SU-DHL-6 (cell line): ENCODE results near the gene BRD9.

Source experiments
- CTCF ChIP-seq: fragments of 200-600 bp; sonication (generic); IDR thresholded peaks from one replicate; pipeline ENCODE4 v1.5.1; 2017; ENCODE audit warnings: antibody characterized with exemption, mild to moderate bottlenecking, low read length, moderate library complexity; ENCODE audit not compliant: insufficient read depth, poor library complexity, severe bottlenecking
- EZH2phosphoT487 ChIP-seq: fragments of 200-600 bp; sonication (generic), shearing (Covaris generic); conservative IDR thresholded peaks from 2 replicates; pipeline ENCODE4 v1.6.1; 2018; ENCODE audit warnings: mild to moderate bottlenecking, antibody characterized with exemption, low read length, moderate library complexity, mixed read lengths

DNA sequence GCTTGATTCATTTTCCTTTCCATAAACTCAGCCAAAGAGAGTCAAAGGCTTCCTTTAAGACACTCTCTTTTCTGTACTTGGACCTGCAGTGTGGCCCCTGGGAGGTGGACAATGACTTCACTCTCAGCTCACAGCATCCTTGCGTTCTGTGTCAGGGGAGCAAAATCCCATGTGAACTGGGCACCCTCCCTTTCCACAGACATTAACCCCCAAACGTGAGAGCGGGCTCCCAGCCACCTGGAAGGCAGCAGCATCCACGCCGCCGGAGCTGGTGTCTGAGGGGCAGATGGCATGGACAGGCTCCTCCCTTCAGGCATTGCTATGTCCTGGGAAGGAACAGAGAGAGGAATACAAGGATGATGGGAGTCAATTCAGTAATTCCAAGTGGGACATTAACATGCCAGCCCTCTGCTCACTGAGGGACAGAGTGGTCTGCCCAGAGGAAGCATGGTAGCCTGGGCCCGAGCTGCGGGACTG, 39.6 kb upstream of the BRD9 start:
- TF ChIP-seq CTCF (no peak), EZH2phosphoT487 (no peak)
